ENCODE results near the gene DNAH12. TPM values are rescaled to one million over a fixed set of nuclear protein-coding genes. Genes with fewer than 3 reads are reported as not detected.

The DNAH12 gene
- total and polyA plus RNA-seq, 2 of the 4 experiments (the other 2 are of a cell fraction): under 0.01 to 0.02 TPM

- H3K23ac ChIP-seq (ENCODE audit: low read depth, low read length): no peak overlapping the region
- H3K4ac ChIP-seq (ENCODE audit: low read depth, low read length): no peak overlapping the region
- no peak overlapping the region for H2BK15ac ChIP-seq (ENCODE audit: low read depth, low read length)
- ATAC-seq (ENCODE audit: low read depth) (no peak), DNase-seq (no peak)
- ChIA-PET CTCF (interaction anchor here (2.1 kb wide), 1 partner anchor 13 kb away, joined by 9 read pairs; no protein-coding TSS in a partner anchor), POLR2A (ENCODE audit: unreplicated experiment) (no interaction called here)
- H3K36me3 ChIP-seq (ENCODE audit: control insufficient read depth, insufficient read depth, low read length): no peaks in the 10 kb centered on the region
- no peak overlapping the region for H3K4me2 ChIP-seq (ENCODE audit: low read depth, low read length)
- H3K9me1 ChIP-seq (ENCODE audit: insufficient read depth, low read length): no peaks in the 10 kb centered on the region
- H4K8ac ChIP-seq (ENCODE audit: low read depth in 2 of 2, low read length in 2 of 2): no peak overlapping the region
- peaks cover 2% of the 10 kb centered on the region for H3K27me3 ChIP-seq (ENCODE audit: control insufficient read depth, insufficient read depth, low read length)
- H2AFZ ChIP-seq (replicated peaks; ENCODE audit: low read length, poor library complexity): no peak overlapping the region
- no peaks in the 10 kb centered on the region for H4K20me1 ChIP-seq (ENCODE audit: insufficient read depth, low read length)
- 83% methylated on average over 1 of the region's 2 CpGs; no CpG with 5 or more reads in 1 of the 2 experiments for WGBS, 2 experiments (ENCODE audit: extremely low coverage in 2 of 2, insufficient read length in 1 of 2)
- no peaks in the 10 kb centered on the region for H3K79me1 ChIP-seq (ENCODE audit: low read depth in 1 of 2, low read length in 2 of 2)
- in situ Hi-C loops (cut with MboI; ENCODE audit: low sequenced_read_pairs) (loop anchor here (25.0 kb wide), 1 partner anchor 478 kb away; no protein-coding TSS in a partner anchor), dilution Hi-C loops (cut with HindIII; ENCODE audit: low sequenced_read_pairs, unreplicated experiment) (no loop called here), intact Hi-C loops (cut with micrococcal nuclease) (no loop called here)
- H3K9me3 ChIP-seq (ENCODE audit: control insufficient read depth, insufficient read depth, low read length): no peaks in the 10 kb centered on the region
- no peak overlapping the region for H4K91ac ChIP-seq (ENCODE audit: insufficient read depth, low read depth, low read length)
- no peak overlapping the region for H3K56ac ChIP-seq (ENCODE audit: extremely low read depth, insufficient read depth, low read length)
- no peak overlapping the region for H3K18ac ChIP-seq (ENCODE audit: low read depth, low read length)
- H4K5ac ChIP-seq (ENCODE audit: low read depth, low read length): no peak overlapping the region
- H2BK120ac ChIP-seq (ENCODE audit: low read depth, low read length): no peak overlapping the region
- no peak overlapping the region for H2AK5ac ChIP-seq (ENCODE audit: low read depth, low read length)
- no TSS peak for BruUV-seq (replicated peaks)
- H3K4me1 ChIP-seq (ENCODE audit: control insufficient read depth, insufficient read depth, low read length): no peaks in the 10 kb centered on the region
- H3K14ac ChIP-seq (replicated peaks; ENCODE audit: low read depth, low read length): no peak overlapping the region
- no peak overlapping the region for H3K4me3 ChIP-seq (ENCODE audit: insufficient read depth, low read depth, low read length)
- H2AK9ac ChIP-seq (replicated peaks; ENCODE audit: low read depth, low read length, poor library complexity): no peak overlapping the region
- H3K27ac ChIP-seq (ENCODE audit: insufficient read depth, low read length): no peak overlapping the region
- no peak overlapping the region for H3K9ac ChIP-seq (ENCODE audit: low read depth, low read length)
- H2BK20ac ChIP-seq (ENCODE audit: low read depth, low read length): no peak overlapping the region
- no peak overlapping the region for H2BK5ac ChIP-seq (ENCODE audit: low read depth, low read length, poor library complexity, severe bottlenecking)
- TF ChIP-seq MAFK (IDR thresholded peaks at IDR 0.05; ENCODE audit: low read depth, low read length) (no peak), MAZ (IDR thresholded peaks at IDR 0.05; ENCODE audit: borderline replicate concordance, low read depth, low read length) (no peak), RCOR1 (IDR thresholded peaks at IDR 0.05; ENCODE audit: insufficient replicate concordance, low read length) (no peak), USF2 (IDR thresholded peaks at IDR 0.05; ENCODE audit: low read depth, low read length) (no peak), CHD1 (IDR thresholded peaks at IDR 0.05; ENCODE audit: low read depth, low read length) (no peak), ELK1 (IDR thresholded peaks at IDR 0.05; ENCODE audit: borderline replicate concordance, low read depth, low read length) (no peak), RFX5 (IDR thresholded peaks at IDR 0.05; ENCODE audit: low read depth, low read length) (no peak), BHLHE40 (IDR thresholded peaks at IDR 0.05; ENCODE audit: low read depth, low read length) (no peak), MXI1 (IDR thresholded peaks at IDR 0.05; ENCODE audit: borderline replicate concordance, low read depth, low read length) (no peak), CEBPB (IDR thresholded peaks at IDR 0.05; ENCODE audit: low read depth, low read length) (no peak)
These were observed 160.3 kb downstream of the DNAH12 start for GRCh38 chr3:57383838-57384237.

Data from IMR-90 (cell line).